ENCODE data around the gene FDPS.

GRCh38 chr1:155324037-155324716 lies 15.5 kb downstream of the FDPS start:
- TF ChIP-seq CTCF (conservative IDR thresholded peaks at IDR 0.05; ENCODE audit: low read depth, low read length) (no peak), EZH2 (IDR thresholded peaks at IDR 0.05; ENCODE audit: low read length, unreplicated experiment) (no peak), EZH2phosphoT487 (IDR thresholded peaks at IDR 0.05; ENCODE audit: borderline replicate concordance, low read length) (no peak)
